Erythroblast (primary cell): ENCODE measurements around the gene SLC33A1.

Experiments used
- DNase-seq, 2 experiments: peaks; one replicate each; lab custom pipeline; 2025; lab: John Stamatoyannopoulos, UW
- GATA1 ChIP-seq: IDR thresholded peaks from 2 replicates; pipeline ENCODE4 v1.6.1; 2011; ENCODE audit warnings: low read depth, mild to moderate bottlenecking, control low read depth, low read length, moderate library complexity
- POLR2A ChIP-seq: IDR thresholded peaks from 2 replicates; pipeline ENCODE4 v1.6.1; 2011; ENCODE audit warnings: mild to moderate bottlenecking, low read length

Gene SLC33A1

DNA sequence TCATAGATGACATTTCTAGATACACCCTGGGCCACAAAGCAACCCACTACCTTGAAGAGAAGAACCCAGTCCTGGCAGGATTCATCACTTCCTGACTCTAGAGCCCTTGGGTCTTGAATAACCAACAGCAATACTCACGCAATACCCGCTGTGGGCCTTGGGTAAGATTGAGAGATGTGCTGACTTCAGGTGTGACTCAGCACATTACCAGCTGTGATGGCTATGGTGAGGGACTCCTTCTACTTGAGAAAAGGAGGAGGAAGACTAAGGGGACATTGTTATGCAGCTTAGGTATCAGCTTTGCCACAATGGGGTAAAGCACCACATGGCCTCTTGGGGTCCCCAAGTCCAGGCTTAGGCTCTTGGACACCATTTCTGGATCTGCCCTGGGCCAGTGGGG lies 63.0 kb downstream of the SLC33A1 start:
- TF ChIP-seq GATA1, result no peak
- no peak for TF ChIP-seq POLR2A
- DNase-seq, result peak; percentile 57 to 71

GRCh38 chr3:155790272-155790925 lies 63.8 kb downstream of the SLC33A1 start:
- DNase-seq, result peak; percentile 18 to 38
- TF ChIP-seq GATA1 (no peak), POLR2A (no peak)

- no peak for DNase-seq
- no peak for TF ChIP-seq GATA1
- TF ChIP-seq POLR2A, result no peak
Measured at GRCh38 chr3:155785662-155786295, 68.4 kb downstream of the SLC33A1 start.

DNA sequence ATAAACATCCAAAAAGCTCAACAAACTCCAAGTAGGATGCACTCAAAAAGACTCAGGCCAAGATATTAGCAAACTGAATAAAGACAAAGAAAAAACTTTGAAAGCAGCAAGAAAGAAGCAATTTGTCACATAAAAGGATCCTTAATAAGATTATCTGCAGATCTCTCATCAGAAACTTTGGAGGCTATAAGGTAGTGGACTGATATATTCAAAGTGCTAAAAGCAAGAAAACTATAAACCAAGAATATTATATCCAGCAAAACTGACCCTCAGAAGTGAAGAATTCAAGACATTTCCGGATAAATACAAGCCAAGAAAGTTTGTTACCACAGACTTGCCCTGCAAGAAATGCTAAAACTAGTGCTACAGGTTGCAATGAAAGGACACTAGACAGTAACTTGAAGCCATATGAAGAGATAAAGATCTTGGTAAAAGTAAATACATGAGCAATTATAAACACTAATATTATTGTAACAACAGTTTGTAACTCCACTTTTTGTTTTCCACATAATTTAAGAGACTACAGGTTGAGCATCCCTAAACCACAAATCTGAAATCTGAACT lies 71.8 kb downstream of the SLC33A1 start:
- no peak for TF ChIP-seq GATA1
- no peak for TF ChIP-seq POLR2A
- DNase-seq, result no peak

DNA sequence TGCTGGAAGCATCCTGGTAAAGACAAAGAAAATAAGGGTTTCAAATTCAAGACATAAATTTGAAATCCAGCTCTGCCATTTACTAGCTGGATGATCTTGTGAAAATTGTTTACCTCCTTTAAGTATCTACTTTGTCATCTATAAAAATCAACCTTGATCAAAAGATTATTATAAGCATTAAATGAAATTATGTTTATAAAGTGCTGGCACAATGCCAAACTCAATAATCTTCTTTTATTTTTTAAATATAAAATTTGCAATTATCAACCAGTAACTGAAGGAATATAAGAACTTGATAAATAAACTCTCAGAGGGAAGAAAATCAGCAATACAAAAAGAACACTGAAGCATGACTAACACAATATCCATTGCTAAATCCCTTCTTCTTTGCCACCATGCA lies 73.9 kb downstream of the SLC33A1 start:
- no peak for TF ChIP-seq POLR2A
- no peak for TF ChIP-seq GATA1
- DNase-seq, result no peak

- TF ChIP-seq POLR2A (no peak), GATA1 (no peak)
- DNase-seq, result no peak
Measured at GRCh38 chr3:155778462-155778861, 75.8 kb downstream of the SLC33A1 start.

DNA sequence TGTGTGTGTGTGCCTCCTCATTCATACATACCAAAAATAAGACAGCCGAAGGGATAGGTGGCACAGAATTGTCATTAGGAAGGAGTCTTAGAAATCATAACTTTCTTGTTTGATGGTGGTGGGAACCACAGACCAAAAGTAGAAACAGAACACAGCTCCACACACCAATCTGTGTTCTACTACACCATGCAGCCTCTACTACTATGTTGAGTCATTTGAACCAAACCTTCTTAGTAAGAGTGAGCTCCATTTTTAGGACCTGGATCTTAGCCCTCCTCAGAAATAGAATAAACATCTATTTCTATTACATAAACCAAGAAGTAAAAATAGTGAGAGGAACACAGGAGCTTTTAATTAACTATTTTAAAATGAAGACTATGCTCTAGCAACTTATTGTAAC lies 81.4 kb downstream of the SLC33A1 start:
- DNase-seq, result no peak
- TF ChIP-seq GATA1, result no peak

DNA sequence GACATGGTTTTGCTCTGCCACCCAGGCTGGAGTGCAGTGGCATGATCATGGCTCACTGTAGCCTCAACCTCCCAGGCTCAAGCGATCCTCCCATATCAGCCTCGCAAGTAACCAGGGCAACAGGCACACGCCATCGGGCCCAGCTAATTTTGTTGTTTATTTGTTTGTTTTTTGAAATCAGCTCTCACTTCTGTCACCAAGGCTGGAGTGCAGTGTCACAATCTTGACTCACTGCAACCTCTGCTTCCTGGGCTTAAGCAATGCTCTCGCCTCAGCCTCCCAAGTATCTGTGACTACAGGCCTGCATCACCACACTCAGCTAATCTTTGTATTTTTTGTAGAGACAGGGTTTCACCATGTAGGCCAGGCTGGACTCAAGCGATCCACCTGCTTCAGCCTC lies 83.1 kb downstream of the SLC33A1 start:
- DNase-seq, result no peak
- TF ChIP-seq GATA1, result no peak
- TF ChIP-seq POLR2A, result no peak
